ENCODE measurements around the gene CYB5R2. TPM values are rescaled to one million over a fixed set of nuclear protein-coding genes. Genes with fewer than 3 reads are reported as not detected.

CYB5R2 gene
- 3.5 to 6.1 TPM (median 4.0 TPM) in 5 replicates for total RNA-seq (2022; extraction: Qiagen RNA extraction)

GRCh38 chr11:7672960-7673723, at the start of gene CYB5R2:
Gene CYB5R2 (minus strand): TSS chr11:7673500. CDS start chr11:7672825, 675 bp downstream.

GRCh38 chr11:7706377-7706776, 33.1 kb upstream of the CYB5R2 start, which contains the start of gene OVCH2:
Gene OVCH2 (minus strand): TSS chr11:7706477. CDS start chr11:7706394, 83 bp downstream.

Other genes with a start within 250 kb of the CYB5R2 start
- gene OLFML1, start 188.0 kb downstream of the CYB5R2 start, total RNA-seq (2022; extraction: Qiagen RNA extraction) = not detected in 5 replicates
- gene PPFIBP2, start 159.5 kb downstream of the CYB5R2 start, total RNA-seq (2022; extraction: Qiagen RNA extraction) = 8.4 to 11.0 TPM (median 8.7 TPM) in 5 replicates
- gene OVCH2, start 33.0 kb upstream of the CYB5R2 start, total RNA-seq (2022; extraction: Qiagen RNA extraction) = not detected in 5 replicates
- gene OR5P2, start 123.4 kb upstream of the CYB5R2 start, total RNA-seq (2022; extraction: Qiagen RNA extraction) = not detected in 5 replicates
- not detected in 5 replicates for gene OR5P3, start 157.3 kb upstream of the CYB5R2 start, total RNA-seq (2022; extraction: Qiagen RNA extraction)

All from A549 treated with dexamethasone at 1 μM for 4 hours (cell line).